Measurements from ENCODE around the gene COL15A1.

COL15A1 gene

GRCh38 chr9:99015448-99015847 is 71.7 kb downstream of the COL15A1 start:
- no peak for DNase-seq (ENCODE audit: low spot score)

DNA sequence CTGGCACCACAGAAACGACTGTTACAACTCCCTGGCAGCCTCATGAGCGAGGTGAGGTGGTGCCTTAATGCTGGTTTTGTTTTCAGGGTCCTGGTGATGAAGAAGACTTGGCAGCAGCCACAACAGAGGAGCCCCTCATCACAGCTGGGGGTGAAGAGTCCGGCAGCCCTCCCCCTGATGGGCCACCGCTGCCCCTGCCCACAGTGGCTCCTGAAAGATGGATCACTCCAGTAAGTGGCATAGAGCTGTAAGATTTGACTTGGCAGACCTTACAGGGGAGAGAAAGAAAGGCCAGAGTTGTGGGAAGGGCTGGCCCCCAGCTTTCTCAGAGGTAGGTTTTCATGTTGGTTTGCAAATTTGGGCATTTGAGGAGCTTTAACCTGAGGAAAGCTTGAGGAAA is 72.2 kb downstream of the COL15A1 start:
- DNase-seq (ENCODE audit: low spot score) = no peak

DNA sequence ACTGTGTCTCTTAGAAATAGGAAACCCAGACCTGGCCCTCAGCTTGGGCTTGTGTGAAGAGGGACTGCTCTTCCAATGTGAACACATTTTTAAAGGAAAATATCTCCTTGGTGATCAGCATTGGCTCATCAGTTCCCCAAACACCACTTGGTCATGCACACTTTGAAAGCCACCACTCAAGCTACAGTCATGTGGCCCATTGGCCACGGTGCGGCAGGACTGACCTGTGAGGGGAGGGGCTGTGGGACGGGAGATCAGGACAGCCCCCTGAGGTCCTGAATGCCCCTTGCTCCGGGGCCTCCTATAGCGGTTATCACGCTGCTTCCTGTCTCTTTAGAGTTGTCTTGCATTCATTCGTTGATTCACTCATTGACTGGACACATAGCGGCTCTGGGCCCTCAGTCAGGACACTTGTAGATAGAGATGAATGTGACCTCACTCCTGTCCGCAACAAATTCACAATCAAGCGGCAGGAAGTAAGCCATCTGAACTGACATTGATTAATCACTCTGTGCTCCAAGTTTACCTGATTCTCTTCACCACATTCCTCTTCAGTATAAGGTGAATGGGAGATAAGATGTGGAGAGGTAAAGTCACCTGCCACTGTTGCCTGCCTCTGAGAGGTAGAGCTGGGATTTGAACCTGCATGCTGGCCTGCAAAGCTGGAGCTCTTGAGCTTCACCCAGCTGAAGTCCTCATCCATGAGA is 73.1 kb downstream of the COL15A1 start:
- DNase-seq (ENCODE audit: low spot score) = no peak

DNA sequence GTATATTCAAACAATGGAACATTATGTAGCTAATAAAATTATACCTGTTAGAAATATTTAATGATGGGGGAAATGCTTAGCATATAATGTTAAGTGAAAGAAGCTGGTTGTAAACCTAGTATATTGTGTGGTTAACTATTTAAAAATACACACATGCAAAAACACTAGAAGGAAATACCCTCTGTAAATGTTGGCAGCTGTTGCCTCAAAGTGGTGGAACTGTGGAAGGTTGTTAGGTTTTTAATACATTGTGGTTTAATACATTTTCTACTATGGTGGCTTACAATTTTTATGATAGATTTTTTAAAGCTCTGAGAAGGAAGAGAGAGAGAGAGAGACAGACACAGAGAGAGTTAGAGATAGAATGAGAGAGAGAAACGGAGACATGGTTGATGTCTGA is 74.9 kb downstream of the COL15A1 start:
- no peak for DNase-seq (ENCODE audit: low spot score)

GRCh38 chr9:99019510-99020331 is 76.0 kb downstream of the COL15A1 start:
- DNase-seq (ENCODE audit: low spot score) = no peak

DNA sequence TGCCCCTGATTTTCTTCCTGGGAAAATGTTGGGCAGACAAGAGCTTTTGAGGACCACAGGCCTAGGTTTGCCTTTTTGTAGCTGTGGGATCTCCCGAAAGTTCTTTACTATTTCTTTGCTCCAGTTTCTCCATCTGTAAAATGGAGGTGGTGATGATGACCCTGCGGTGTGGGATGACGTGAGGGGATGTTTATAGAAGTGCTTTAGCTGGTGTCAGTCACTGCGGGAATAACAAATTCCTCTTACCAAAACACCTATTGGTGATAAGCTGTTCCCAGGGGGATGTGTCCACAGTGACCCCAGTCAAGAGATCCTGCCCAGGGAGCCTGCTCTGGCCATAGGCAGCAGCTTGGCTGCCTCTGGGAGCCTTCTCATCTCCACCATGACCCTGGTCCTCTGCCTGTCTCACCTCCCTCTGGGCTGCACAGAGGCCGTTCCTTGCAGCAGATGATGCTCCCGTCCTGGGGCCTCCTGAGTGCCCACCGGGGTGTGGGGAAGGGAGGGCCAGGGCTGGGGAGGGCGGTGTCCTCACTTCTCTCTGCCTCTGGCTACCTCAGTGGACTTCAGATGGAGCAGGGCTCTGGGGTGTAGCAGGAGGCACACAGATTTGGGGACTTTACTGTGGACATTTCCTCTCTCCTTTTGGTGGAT is 77.2 kb downstream of the COL15A1 start:
- DNase-seq (ENCODE audit: low spot score) = no peak

DNA sequence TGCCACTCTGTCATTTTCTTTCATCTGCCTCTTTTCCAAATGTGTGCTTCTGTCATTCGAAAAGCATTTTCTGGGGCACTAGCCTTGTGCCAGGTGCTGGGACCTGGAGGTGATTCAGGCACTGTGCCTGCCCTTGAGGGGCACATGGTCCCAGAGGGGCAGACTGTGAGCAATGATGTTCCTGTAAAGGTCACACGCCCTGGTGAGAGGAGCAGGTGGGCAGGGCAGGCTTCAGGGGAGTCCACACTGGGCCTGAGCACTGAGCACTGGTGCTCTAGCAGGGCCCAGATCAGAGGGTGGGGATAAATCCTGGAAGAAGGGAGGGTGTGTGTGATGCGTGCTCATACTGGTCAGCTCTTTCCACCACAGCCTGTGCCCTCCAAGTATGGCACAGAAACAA is 77.8 kb downstream of the COL15A1 start:
- DNase-seq (ENCODE audit: low spot score) = no peak

DNA sequence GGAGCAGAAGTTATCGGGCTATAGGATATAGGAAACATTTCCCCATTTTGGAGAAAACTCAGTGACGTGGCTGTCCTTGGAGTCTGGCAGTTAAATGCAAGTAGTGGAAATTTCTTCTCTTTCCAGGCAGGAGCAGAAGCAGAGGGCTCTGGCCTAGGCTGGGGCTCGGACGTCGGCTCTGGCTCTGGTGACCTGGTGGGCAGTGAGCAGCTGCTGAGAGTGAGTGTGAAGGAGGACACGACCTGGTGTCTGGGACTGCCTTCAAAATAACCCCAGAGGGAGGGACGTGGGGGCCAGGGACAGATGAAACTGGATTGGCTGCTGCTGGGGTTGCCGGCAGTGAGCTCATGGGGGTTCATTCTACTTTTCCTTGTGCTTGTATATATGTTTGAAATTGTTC is 79.5 kb downstream of the COL15A1 start:
- no peak for DNase-seq (ENCODE audit: low spot score)

DNA sequence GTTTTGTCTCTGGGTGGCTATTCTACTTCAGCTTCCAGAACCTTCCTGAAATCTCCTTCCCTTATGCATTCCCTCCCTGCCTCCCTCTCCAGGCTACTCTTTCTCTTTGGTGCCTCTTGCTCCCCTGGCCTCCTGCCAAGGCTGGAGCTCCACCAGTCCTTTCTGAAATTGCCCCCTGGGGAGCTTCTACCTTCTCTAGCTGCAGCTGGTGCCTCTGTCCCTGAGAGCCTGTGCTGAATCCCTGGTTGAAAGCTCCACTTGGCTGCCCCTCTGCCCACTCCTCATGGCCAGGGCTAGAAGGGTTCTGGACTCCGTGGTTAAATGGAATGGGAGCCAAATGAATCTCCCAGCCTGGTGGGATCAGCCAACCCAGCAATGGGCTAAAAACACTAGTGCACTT is 80.1 kb downstream of the COL15A1 start:
- DNase-seq (ENCODE audit: low spot score) = no peak

GRCh38 chr9:99024959-99025358 is 81.3 kb downstream of the COL15A1 start:
- DNase-seq (ENCODE audit: low spot score) = no peak

DNA sequence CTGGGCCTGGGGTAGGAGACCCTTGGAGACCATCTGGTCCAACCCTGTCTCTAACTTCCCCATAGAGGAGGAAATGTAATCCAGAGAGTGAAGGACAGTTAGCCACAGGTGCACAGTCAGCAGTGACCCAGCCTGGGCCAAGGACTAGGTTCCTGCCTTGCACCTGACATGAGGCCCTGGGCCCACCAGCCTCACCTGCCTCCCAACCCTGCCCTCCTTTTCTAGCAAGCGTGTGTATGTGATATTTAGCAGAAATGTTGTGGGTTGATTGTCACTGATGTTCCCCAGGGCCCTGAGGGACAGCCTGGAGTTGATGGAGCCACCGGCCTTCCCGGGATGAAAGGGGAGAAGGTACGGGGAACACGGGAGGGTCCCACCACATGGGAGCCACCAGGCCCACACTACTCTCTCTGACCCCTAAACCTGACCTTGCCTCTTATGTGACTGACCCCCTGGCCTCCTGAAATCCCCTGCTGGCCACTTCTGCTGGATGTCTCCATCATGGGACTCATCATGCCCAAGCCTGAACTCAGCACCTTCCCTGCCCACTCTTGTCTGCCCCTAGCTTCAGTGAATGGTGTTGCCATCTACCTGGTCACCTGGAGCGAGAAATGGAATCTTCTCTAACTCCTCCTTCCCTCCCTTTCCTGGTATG is 82.0 kb downstream of the COL15A1 start:
- no peak for DNase-seq (ENCODE audit: low spot score)

DNA sequence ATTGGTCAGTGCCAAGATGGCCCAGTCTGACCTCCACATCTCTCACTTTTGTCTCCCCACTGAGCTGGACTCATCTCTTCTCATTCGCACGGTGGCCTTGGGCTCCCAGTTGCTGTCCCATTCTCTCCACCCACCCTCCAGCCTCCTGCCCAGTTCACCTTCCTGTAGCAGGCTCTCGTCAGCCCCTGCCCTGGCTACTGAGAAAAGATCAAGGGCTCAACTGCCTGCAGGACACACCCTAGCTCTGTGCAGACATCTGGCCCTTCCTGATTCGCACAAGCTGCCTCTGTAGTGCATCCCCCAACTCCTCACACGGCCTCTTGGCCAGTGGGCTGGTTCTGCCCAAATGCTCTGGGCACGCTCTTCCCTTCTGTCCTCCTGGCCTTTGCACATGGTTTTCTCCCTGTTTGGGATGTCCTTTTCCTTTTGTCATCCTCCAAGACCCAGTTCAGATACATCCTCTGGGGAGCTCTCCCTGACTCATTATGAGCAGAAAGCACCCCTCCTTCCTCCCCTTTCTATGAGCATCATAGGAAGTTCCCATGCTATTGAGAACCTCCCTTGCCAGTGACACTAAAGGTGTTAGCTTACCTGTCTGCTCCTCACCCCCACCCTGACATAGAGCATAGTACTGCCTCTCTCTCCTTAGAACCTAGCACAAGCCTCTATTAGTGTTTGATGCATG is 82.7 kb downstream of the COL15A1 start:
- no peak for DNase-seq (ENCODE audit: low spot score)

- no peak for DNase-seq (ENCODE audit: low spot score)
Measured at GRCh38 chr9:99026956-99027298, 83.2 kb downstream of the COL15A1 start.

DNA sequence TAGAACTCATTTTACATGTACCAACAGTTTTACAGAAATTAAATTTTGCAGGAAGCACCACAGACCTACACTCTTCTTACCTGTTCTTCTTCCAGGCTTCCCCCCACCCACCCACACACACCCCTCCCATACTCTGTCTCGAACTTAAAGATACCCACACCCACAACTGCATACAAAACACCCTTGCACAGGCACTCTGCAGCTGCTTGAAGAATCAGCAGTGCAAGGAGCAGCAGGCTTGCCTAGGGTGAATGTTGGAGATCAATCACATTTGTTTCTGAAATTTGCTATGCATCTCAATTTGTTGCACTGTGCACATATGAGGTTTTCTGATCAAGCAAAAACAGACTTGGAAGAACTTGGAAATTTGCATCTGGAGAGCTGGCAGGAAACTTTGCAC is 83.7 kb downstream of the COL15A1 start:
- DNase-seq (ENCODE audit: low spot score) = no peak

DNA sequence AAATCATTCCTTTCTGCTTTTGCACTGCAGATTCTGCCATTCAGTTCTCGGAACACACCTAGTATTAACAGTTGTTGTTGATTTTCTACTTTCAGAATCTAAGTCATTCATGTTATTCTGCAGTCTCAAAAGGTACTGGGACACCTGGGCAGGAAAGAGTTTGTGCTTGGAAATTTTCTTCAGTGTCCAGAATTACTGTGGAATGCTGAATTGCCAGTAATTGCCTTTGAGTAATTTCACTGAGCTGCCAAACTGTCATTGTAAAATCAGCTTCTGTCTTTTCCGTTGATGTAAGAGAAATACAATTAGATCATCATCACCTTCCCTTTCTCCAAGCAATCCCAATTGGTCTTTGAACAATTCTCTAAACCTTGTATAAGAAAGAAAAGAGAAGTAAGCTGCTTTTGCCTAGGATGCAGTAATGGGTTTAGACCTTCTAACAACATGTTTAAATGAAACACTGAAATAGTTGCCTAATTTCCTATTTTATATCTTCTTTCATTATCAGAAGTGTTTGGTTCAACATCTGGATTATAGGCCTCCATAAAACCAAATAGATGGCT is 85.5 kb downstream of the COL15A1 start:
- no peak for DNase-seq (ENCODE audit: low spot score)

DNA sequence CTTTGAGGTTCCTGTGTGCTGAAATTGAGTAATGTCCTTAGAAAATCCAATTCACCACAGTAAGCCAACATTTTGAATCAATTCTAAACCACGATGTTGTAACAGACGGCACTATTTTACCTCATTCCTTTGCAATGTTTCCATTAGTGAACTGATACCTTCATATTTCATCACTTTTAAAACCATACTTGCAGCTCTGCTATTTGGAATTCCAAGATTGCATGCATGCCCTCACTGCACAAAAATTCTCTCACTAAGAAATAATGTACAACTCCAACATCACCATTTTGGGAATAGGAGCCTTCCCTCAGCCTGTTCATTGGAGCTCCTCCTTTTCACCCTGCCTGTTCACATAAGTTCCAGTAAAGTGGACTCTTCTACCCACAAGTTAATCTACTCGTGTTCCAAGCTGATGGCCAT is 86.4 kb downstream of the COL15A1 start:
- DNase-seq (ENCODE audit: low spot score) = no peak

- no peak for DNase-seq (ENCODE audit: low spot score)
Measured at GRCh38 chr9:99030610-99031109, 87.0 kb downstream of the COL15A1 start.

DNA sequence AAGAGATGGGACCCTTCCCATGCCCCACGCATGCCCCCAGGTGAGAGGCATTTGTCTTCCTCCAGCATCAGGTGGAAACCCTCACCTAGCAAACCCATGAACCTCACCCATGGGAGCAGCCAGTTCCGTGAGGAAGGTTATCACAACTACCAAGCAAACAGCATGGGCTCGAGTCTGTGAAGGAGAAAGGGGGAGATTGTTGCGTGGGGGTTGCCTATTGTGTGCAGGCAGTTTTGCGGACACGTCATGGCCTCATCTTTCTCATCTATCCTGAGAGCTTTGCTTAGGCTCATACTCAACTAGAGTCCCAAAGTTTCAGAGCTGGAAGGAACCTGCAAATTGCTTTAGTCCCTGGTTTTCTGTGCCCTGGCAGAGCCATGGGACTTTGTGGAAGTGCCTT is 87.6 kb downstream of the COL15A1 start:
- no peak for DNase-seq (ENCODE audit: low spot score)

DNA sequence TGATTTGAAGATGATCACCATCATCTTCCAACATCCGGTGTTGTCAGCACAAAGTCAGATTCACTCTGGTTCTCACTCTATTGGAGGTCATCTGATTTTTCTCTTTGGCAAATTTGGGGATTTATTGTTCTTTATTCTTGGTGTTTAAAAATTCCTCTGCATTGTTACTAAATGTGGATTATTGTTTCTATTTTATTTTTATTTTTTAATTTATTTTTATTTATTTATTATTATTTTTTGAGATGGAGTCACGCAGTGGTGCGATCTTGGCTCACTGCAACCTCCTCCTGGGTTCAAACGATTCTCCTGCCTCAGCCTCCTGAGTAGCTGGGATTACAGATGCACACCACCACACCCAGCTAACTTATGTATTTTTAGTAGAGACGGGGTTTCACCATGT is 88.3 kb downstream of the COL15A1 start:
- DNase-seq (ENCODE audit: low spot score) = no peak

DNA sequence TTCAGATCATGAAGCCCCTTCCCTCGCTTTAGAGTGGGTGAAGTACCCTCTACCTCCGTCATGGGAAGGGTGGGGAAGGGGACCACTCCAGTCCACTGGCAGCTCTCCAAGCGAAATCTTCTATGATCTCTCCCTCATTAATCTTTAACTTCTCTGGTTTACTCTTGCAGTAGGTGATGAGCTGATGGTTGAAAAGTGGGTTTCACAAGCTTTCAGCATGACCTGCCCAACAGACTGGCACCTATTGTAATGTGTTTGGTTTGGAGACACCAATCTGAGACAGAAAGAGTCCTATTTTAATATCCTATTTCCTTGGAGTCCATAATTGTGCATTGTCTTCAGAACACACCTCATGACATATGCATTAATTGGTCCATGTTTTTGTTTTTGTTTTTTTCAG is 90.4 kb downstream of the COL15A1 start:
- DNase-seq (ENCODE audit: low spot score) = no peak

GRCh38 chr9:99035313-99035712 is 91.6 kb downstream of the COL15A1 start:
- DNase-seq (ENCODE audit: low spot score) = no peak
